Smooth muscle cell (in vitro differentiated cells): ENCODE data around the gene GFOD2. TPM values are rescaled to one million over a fixed set of nuclear protein-coding genes. Genes with fewer than 3 reads are reported as not detected.

Source experiments
- DNase-seq: peaks from one replicate; lab custom pipeline; 2025; ENCODE audit not compliant: unreplicated experiment; lab: John Stamatoyannopoulos, UW
- H2AFZ ChIP-seq: fragments of 200-600 bp; sonication (generic); 2 replicates; pipeline ENCODE4 v1.6.0; 2016; ENCODE audit warnings: antibody characterized with exemption, low read depth, mild to moderate bottlenecking
- H3F3A ChIP-seq: fragments of 200-600 bp; sonication (generic); 2 replicates; pipeline ENCODE4 v1.6.0; 2017; ENCODE audit warnings: antibody characterized with exemption, low read depth
- H3K27ac ChIP-seq: fragments of 200-600 bp; sonication (generic); 2 replicates; pipeline ENCODE4 v1.5.1; 2016; ENCODE audit warnings: low read depth, mild to moderate bottlenecking
- H3K27me3 ChIP-seq: fragments of 200-600 bp; sonication (generic); 2 replicates; pipeline ENCODE4 v1.6.1; 2016; ENCODE audit warnings: low read depth, mild to moderate bottlenecking
- H3K36me3 ChIP-seq: fragments of 200-600 bp; sonication (generic); 2 replicates; pipeline ENCODE4 v1.5.1; 2016; ENCODE audit warnings: low read depth
- H3K4me1 ChIP-seq: fragments of 200-600 bp; sonication (generic); 2 replicates; pipeline ENCODE4 v1.5.1; 2016; ENCODE audit warnings: low read depth
- H3K4me2 ChIP-seq: fragments of 200-600 bp; sonication (generic); 2 replicates; pipeline ENCODE4 v1.6.0; 2016; ENCODE audit warnings: mild to moderate bottlenecking
- H3K4me3 ChIP-seq: fragments of 200-600 bp; sonication (generic); 2 replicates; pipeline ENCODE4 v1.5.1; 2016; ENCODE audit warnings: mild to moderate bottlenecking
- H3K79me2 ChIP-seq: fragments of 200-600 bp; sonication (generic); 2 replicates; pipeline ENCODE4 v1.6.0; 2016; ENCODE audit warnings: low read depth, mild to moderate bottlenecking
- H3K9ac ChIP-seq: fragments of 200-600 bp; sonication (generic); 2 replicates; pipeline ENCODE4 v1.6.0; 2016; ENCODE audit warnings: low read depth
- H3K9me3 ChIP-seq: fragments of 200-600 bp; sonication (generic); replicated peaks from 2 replicates; pipeline ENCODE4 v1.5.1; 2016; ENCODE audit warnings: low read depth
- H4K20me1 ChIP-seq: fragments of 200-600 bp; sonication (generic); 2 replicates; pipeline ENCODE4 v1.6.0; 2016; ENCODE audit warnings: low read depth
- WGBS: methylation state at CpG from one replicate; pipeline ENCODE4 v1.1.7; 2016; ENCODE audit warnings: low lambda C conversion rate; 5-methylcytosine and 5-hydroxymethylcytosine counted together
- polyA plus RNA-seq: library from polyadenylated mRNA; unstranded; fragments of >200 nt; fragmentation: Nextera tagmentation; extraction: Ambion mirVana; gene quantifications from 2 replicates; pipeline ENCODE4 v1.2.1, GENCODE V29; 2016
- total RNA-seq: library from RNA; depleted of rRNA; stranded (reverse); fragments of >200 nt; gene quantifications from 2 replicates; pipeline ENCODE4 v1.2.3, GENCODE V29; 2014
- TF ChIP-seq, protein P1 (sequence below): fragments of 200-600 bp; sonication (generic); IDR thresholded peaks from 2 replicates; pipeline ENCODE4 v1.5.1; 2017; ENCODE audit warnings: borderline replicate concordance, mild to moderate bottlenecking, antibody characterized with exemption; ENCODE audit not compliant: insufficient read depth, poor library complexity, severe bottlenecking

GFOD2 gene
- total and polyA plus RNA-seq, 2 experiments from 2014 or later, result 15.0 to 15.1 TPM

DNA sequence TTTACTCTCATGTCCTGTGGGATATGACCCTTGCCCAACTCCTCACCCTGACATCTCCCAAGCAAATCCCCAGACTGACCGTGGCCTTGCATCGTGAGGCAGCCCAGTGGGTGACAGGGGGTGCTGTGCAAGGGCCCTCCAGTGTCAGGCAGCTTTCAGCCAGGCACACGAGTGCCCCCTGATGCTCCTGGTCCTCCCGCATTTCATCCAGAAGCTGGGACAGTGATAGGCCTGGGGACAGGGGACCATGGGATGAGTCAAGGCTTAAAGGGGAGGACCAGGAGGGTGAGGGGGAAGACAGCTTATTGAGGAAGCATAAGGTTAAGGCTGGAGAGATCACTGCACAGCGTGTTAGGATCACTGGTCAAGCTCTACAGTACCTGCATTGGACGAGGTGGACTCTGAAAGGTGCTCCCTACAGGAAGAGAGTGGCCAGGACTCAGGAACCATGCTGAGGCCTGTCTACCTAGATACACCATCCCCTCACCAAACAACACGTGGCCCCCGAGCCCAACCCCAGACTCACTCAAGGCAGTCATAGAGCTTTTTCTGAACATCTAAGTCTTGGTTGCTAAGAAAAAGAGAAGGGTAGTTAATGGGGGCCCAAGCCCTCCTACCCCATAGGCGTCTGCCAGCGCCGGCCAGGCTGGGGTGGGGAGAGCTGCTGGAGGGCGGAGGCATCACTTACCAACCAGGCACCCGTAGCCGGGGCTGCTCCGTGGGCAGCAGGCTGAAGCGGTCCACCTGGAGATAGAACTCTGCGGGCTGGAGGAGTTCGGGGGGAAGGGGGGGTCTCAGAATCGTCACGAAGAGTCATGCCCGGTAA is 60.1 kb downstream of the GFOD2 start:
- TF ChIP-seq, protein P1, sequence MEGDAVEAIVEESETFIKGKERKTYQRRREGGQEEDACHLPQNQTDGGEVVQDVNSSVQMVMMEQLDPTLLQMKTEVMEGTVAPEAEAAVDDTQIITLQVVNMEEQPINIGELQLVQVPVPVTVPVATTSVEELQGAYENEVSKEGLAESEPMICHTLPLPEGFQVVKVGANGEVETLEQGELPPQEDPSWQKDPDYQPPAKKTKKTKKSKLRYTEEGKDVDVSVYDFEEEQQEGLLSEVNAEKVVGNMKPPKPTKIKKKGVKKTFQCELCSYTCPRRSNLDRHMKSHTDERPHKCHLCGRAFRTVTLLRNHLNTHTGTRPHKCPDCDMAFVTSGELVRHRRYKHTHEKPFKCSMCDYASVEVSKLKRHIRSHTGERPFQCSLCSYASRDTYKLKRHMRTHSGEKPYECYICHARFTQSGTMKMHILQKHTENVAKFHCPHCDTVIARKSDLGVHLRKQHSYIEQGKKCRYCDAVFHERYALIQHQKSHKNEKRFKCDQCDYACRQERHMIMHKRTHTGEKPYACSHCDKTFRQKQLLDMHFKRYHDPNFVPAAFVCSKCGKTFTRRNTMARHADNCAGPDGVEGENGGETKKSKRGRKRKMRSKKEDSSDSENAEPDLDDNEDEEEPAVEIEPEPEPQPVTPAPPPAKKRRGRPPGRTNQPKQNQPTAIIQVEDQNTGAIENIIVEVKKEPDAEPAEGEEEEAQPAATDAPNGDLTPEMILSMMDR, result no peak
- H3K9ac ChIP-seq, result no peak overlapping the region
- H3F3A ChIP-seq, result peaks cover 4% of the 10 kb centered on the region
- peaks cover 7% of the 10 kb centered on the region for H4K20me1 ChIP-seq
- DNase-seq, result no peak
- no peaks in the 10 kb centered on the region for H3K79me2 ChIP-seq
- no peak overlapping the region for H3K27ac ChIP-seq
- H2AFZ ChIP-seq, result no peak overlapping the region
- 53% methylated on average over 18 of the region's 21 CpGs for WGBS
- H3K36me3 ChIP-seq, result no peaks in the 10 kb centered on the region
- H3K4me3 ChIP-seq, result peak overlapping the region; percentile 73
- H3K4me1 ChIP-seq, result peaks cover 3% of the 10 kb centered on the region
- H3K9me3 ChIP-seq, result no peaks in the 10 kb centered on the region
- H3K27me3 ChIP-seq, result no peaks in the 10 kb centered on the region
- H3K4me2 ChIP-seq, result peak overlapping the region; percentile 92

GRCh38 chr16:67657751-67658518 is 61.2 kb downstream of the GFOD2 start:
- Histone ChIP-seq H3K4me3 (no peak overlapping the region), H3K79me2 (no peaks in the 10 kb centered on the region), H2AFZ (no peak overlapping the region), H3K36me3 (no peaks in the 10 kb centered on the region), H3K4me1 (peaks cover 3% of the 10 kb centered on the region), H3K4me2 (no peak overlapping the region), H3F3A (peaks cover 4% of the 10 kb centered on the region), H4K20me1 (peaks cover 7% of the 10 kb centered on the region), H3K27me3 (no peaks in the 10 kb centered on the region), H3K9me3 (no peaks in the 10 kb centered on the region), H3K9ac (no peak overlapping the region), H3K27ac (no peak overlapping the region)
- no peak for DNase-seq
- WGBS, result 96% methylated on average over 18 of the region's 18 CpGs
- TF ChIP-seq, protein P1, result no peak

DNA sequence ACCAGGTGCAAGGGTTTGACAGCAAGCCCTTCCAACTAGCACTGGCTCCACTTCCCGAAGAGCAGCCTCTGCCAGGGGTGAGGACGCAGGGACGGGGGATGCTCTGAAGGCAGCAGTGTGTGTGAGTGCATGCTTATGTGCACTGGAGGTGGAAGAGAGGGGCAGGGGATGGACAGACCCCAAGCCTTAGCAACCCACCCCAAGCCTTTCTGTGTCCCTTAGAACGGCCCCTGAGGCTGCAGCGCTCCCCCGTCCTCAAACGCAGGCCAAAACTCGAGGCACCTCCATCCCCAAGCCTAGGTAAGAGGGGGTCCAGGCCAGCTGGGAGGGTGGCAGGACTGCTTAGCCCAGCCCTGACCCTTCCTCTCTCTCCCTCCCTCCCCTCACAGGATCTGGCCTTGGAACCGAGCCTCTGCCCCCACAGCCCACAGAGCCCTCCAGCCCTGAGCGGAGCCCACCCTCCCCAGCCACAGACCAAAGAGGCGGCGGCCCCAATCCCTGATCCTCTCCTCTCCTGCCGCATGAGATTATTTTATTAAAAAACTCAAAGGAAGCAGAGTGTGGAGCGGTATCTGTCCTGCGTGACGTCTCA is 62.0 kb downstream of the GFOD2 start:
- TF ChIP-seq, protein P1, result no peak
- Histone ChIP-seq H2AFZ (no peak overlapping the region), H4K20me1 (peaks cover 7% of the 10 kb centered on the region), H3K27me3 (no peaks in the 10 kb centered on the region), H3K27ac (no peak overlapping the region), H3K4me3 (no peak overlapping the region), H3K4me1 (peaks cover 3% of the 10 kb centered on the region), H3K9me3 (no peaks in the 10 kb centered on the region), H3K79me2 (no peaks in the 10 kb centered on the region), H3K36me3 (no peaks in the 10 kb centered on the region), H3F3A (peaks cover 4% of the 10 kb centered on the region), H3K4me2 (no peak overlapping the region), H3K9ac (no peak overlapping the region)
- DNase-seq, result no peak
- 97% methylated on average over 15 of the region's 16 CpGs for WGBS
